H9 (cell line): Measurements from ENCODE around the gene SMARCA2. TPM values are rescaled to one million over a fixed set of nuclear protein-coding genes. Genes with fewer than 3 reads are reported as not detected.

Experiments used
- DNase-seq: peaks from one replicate; pipeline ENCODE4 v3.0.0-alpha.2; 2017
- H2AFZ ChIP-seq: one replicate; pipeline ENCODE4 v1.6.1; 2013; ENCODE audit warnings: mild to moderate bottlenecking, low read length, control low read depth, moderate library complexity
- H2AK5ac ChIP-seq: 2 replicates; pipeline ENCODE4 v1.6.1; 2013; ENCODE audit warnings: low read length, control low read depth, mixed read lengths; ENCODE audit not compliant: insufficient read length
- H2BK120ac ChIP-seq: one replicate; pipeline ENCODE4 v1.6.1; 2013; ENCODE audit warnings: low read depth, mild to moderate bottlenecking, low read length, control low read depth, inconsistent platforms; ENCODE audit not compliant: poor library complexity, severe bottlenecking
- H2BK12ac ChIP-seq: 2 replicates; pipeline ENCODE4 v1.6.1; 2013; ENCODE audit warnings: low read length, control low read depth, mixed read lengths, low read depth; ENCODE audit not compliant: insufficient read length
- H2BK15ac ChIP-seq: 2 replicates; pipeline ENCODE4 v1.6.1; 2013; ENCODE audit warnings: low read depth, low read length, control low read depth
- H2BK20ac ChIP-seq: one replicate; pipeline ENCODE4 v1.6.1; 2013; ENCODE audit warnings: low read depth, mild to moderate bottlenecking, low read length, control low read depth, inconsistent platforms; ENCODE audit not compliant: poor library complexity, severe bottlenecking
- H2BK5ac ChIP-seq: 2 replicates; pipeline ENCODE4 v1.6.1; 2013; ENCODE audit warnings: low read length, control low read depth, mixed read lengths; ENCODE audit not compliant: insufficient read length
- H3K14ac ChIP-seq: 2 replicates; pipeline ENCODE4 v1.6.1; 2013; ENCODE audit warnings: low read length, control low read depth; ENCODE audit not compliant: insufficient read depth
- H3K18ac ChIP-seq: 2 replicates; pipeline ENCODE4 v1.6.1; 2013; ENCODE audit warnings: low read depth, mild to moderate bottlenecking, mixed read lengths, low read length, control low read depth; ENCODE audit not compliant: insufficient read length
- H3K23ac ChIP-seq: 2 replicates; pipeline ENCODE4 v1.6.1; 2013; ENCODE audit warnings: low read length, control low read depth, mixed read lengths, low read depth; ENCODE audit not compliant: insufficient read length
- H3K23me2 ChIP-seq: 2 replicates; pipeline ENCODE4 v1.6.1; 2013; ENCODE audit warnings: low read depth, mild to moderate bottlenecking, mixed read lengths, low read length, control low read depth; ENCODE audit not compliant: insufficient read length, poor library complexity, severe bottlenecking
- H3K27ac ChIP-seq: 2 replicates; pipeline ENCODE4 v1.5.1; 2013; ENCODE audit warnings: low read length, control low read depth, mixed read lengths, low read depth; ENCODE audit not compliant: insufficient read length
- H3K27me3 ChIP-seq: 2 replicates; pipeline ENCODE4 v1.6.1; 2013; ENCODE audit warnings: low read length, control low read depth, inconsistent platforms; ENCODE audit not compliant: insufficient read depth
- H3K4ac ChIP-seq: 2 replicates; pipeline ENCODE4 v1.6.1; 2013; ENCODE audit warnings: low read depth, mild to moderate bottlenecking, control low read depth, inconsistent platforms, low read length, moderate library complexity
- H3K4me1 ChIP-seq: 2 replicates; pipeline ENCODE4 v1.6.1; 2013; ENCODE audit warnings: low read length, control low read depth, inconsistent platforms; ENCODE audit not compliant: insufficient read depth
- H3K4me2 ChIP-seq: 2 replicates; pipeline ENCODE4 v1.6.1; 2013; ENCODE audit warnings: low read length, control low read depth, mixed read lengths; ENCODE audit not compliant: insufficient read length, insufficient read depth
- H3K56ac ChIP-seq: 2 replicates; pipeline ENCODE4 v1.6.1; 2013; ENCODE audit warnings: low read depth, mild to moderate bottlenecking, mixed read lengths, low read length, control low read depth; ENCODE audit not compliant: insufficient read length
- H3K79me1 ChIP-seq: 2 replicates; pipeline ENCODE4 v1.6.1; 2013; ENCODE audit warnings: low read depth, mild to moderate bottlenecking, moderate library complexity, low read length, control low read depth, inconsistent platforms; ENCODE audit not compliant: insufficient read depth, poor library complexity, severe bottlenecking
- H3K79me2 ChIP-seq: 2 replicates; pipeline ENCODE4 v1.6.1; 2013; ENCODE audit warnings: low read length, control low read depth, inconsistent platforms; ENCODE audit not compliant: insufficient read depth
- H3K9ac ChIP-seq: 2 replicates; pipeline ENCODE4 v1.6.1; 2013; ENCODE audit warnings: low read length, control low read depth, mixed read lengths; ENCODE audit not compliant: insufficient read length; ENCODE audit errors: extremely low read depth
- H3K9me3 ChIP-seq: one replicate; pipeline ENCODE4 v1.6.1; 2013; ENCODE audit warnings: low read depth, low read length, inconsistent platforms; ENCODE audit not compliant: control insufficient read depth
- H3T11ph ChIP-seq: one replicate; pipeline ENCODE4 v1.6.1; 2013; ENCODE audit warnings: mild to moderate bottlenecking, low read length, control low read depth, inconsistent platforms
- H4K20me1 ChIP-seq: one replicate; pipeline ENCODE4 v1.6.1; 2013; ENCODE audit not compliant: control insufficient read depth, insufficient read length, insufficient read depth
- H4K5ac ChIP-seq: 2 replicates; pipeline ENCODE4 v1.6.1; 2013; ENCODE audit warnings: low read depth, mild to moderate bottlenecking, mixed read lengths, low read length, control low read depth; ENCODE audit not compliant: insufficient read length
- H4K8ac ChIP-seq: replicated peaks from 2 replicates; pipeline ENCODE4 v1.6.1; 2013; ENCODE audit warnings: low read length, control low read depth, mixed read lengths, low read depth; ENCODE audit not compliant: insufficient read length
- H4K91ac ChIP-seq: 2 replicates; pipeline ENCODE4 v1.6.1; 2013; ENCODE audit warnings: low read depth, mild to moderate bottlenecking, moderate library complexity, mixed read lengths, low read length, control low read depth; ENCODE audit not compliant: insufficient read length
- H3K27ac Mint-ChIP-seq, 3 experiments: 2 replicates in 2 of 3; 3 replicates in 1 of 3; pipeline ENCODE4 v1.8.0; 2020 to 2021; ENCODE audit warnings: mixed read lengths in 3 of 3, mild to moderate bottlenecking in 1 of 3, moderate library complexity in 1 of 3
- H3K27me3 Mint-ChIP-seq: 2 replicates; pipeline ENCODE4 v1.8.0; 2021; ENCODE audit warnings: low read depth, mild to moderate bottlenecking, moderate library complexity, mixed read lengths
- H3K36me3 Mint-ChIP-seq, 3 experiments: 2 replicates in 2 of 3; 3 replicates in 1 of 3; pipeline ENCODE4 v1.8.0; 2020 to 2021; ENCODE audit warnings: low read depth in 3 of 3, mixed read lengths in 3 of 3; ENCODE audit not compliant: insufficient read depth in 1 of 3
- H3K4me1 Mint-ChIP-seq, 2 experiments: 2 replicates each; pipeline ENCODE4 v1.8.0; 2020; ENCODE audit warnings: mixed read lengths in 2 of 2
- H3K4me3 Mint-ChIP-seq, 2 experiments: 2 replicates in 1 of 2; 3 replicates in 1 of 2; pipeline ENCODE4 v1.8.0; 2020 to 2021; ENCODE audit warnings: mild to moderate bottlenecking in 2 of 2, mixed read lengths in 2 of 2, moderate library complexity in 1 of 2
- H3K9me3 Mint-ChIP-seq, 2 experiments: 2 replicates in 1 of 2; 3 replicates in 1 of 2; pipeline ENCODE4 v1.8.0; 2020; ENCODE audit warnings: mild to moderate bottlenecking in 2 of 2, mixed read lengths in 2 of 2, moderate library complexity in 1 of 2
- CTCF ChIP-seq: fragments of 200-600 bp; sonication (generic); conservative IDR thresholded peaks from 3 replicates; pipeline ENCODE4 v1.8.0; 2021; ENCODE audit warnings: antibody characterized with exemption, mild to moderate bottlenecking
- WGBS: extraction: QIAGEN DNeasy Blood & Tissue Kit; methylation state at CpG from one replicate; pipeline ENCODE4 v1.1.7; 2013; ENCODE audit warnings: missing lambda C conversion rate, low lambda C conversion rate, mixed read lengths; ENCODE audit not compliant: insufficient read length; ENCODE audit errors: extremely low coverage; 5-methylcytosine and 5-hydroxymethylcytosine counted together
- total RNA-seq: library from RNA; stranded (reverse); gene quantifications from 2 replicates; pipeline ENCODE4 v1.2.1, GENCODE V29; 2021

The SMARCA2 gene
- total RNA-seq, 1 experiment from 2014 or later: 15.3 TPM

- H4K20me1 ChIP-seq: no peaks in the 10 kb centered on the region
- Mint-ChIP-seq H3K27ac (peak overlapping the region; percentile 23 to 85 (median 46); a peak in 6 of 7 replicates), H3K36me3 (peaks cover 0 to 5% (median 4%) of the 10 kb centered on the region in 3 experiments; a peak in 3 of 7 replicates), H3K4me1 (peaks cover 43 to 49% of the 10 kb centered on the region in 2 experiments), H3K27me3 (no peaks in the 10 kb centered on the region; the same call in 1 of the 2 replicates), H3K9me3 (no peaks in the 10 kb centered on the region), H3K4me3 (no peak overlapping the region)
- H3K4me1 ChIP-seq: peaks cover 7% of the 10 kb centered on the region; the same call in 1 of the 2 replicates
- H3K27ac ChIP-seq: no peak overlapping the region
- H2BK12ac ChIP-seq: no peak overlapping the region
- no peak overlapping the region for H3K23ac ChIP-seq
- DNase-seq: no peak
- H2AK5ac ChIP-seq: no peak overlapping the region
- H3K56ac ChIP-seq: no peak overlapping the region
- WGBS: no CpG with 5 or more reads among the region's 3 CpGs
- no peak overlapping the region for H4K8ac ChIP-seq
- no peak overlapping the region for H3K9ac ChIP-seq
- no peaks in the 10 kb centered on the region for H3K27me3 ChIP-seq
- no peak overlapping the region for H3K4ac ChIP-seq
- no peak overlapping the region for H3K18ac ChIP-seq
- no peak overlapping the region for H4K91ac ChIP-seq
- H3T11ph ChIP-seq: no peak overlapping the region
- no peak overlapping the region for H3K4me2 ChIP-seq
- peaks cover 2% of the 10 kb centered on the region for H3K23me2 ChIP-seq
- no peak overlapping the region for H2BK15ac ChIP-seq
- H2BK120ac ChIP-seq: no peak overlapping the region
- no peak overlapping the region for H2BK5ac ChIP-seq
- H2BK20ac ChIP-seq: no peak overlapping the region
- no peak overlapping the region for H4K5ac ChIP-seq
- H3K79me2 ChIP-seq: no peaks in the 10 kb centered on the region
- no peaks in the 10 kb centered on the region for H3K9me3 ChIP-seq
- no peak overlapping the region for H3K14ac ChIP-seq
- H3K79me1 ChIP-seq: no peaks in the 10 kb centered on the region
- H2AFZ ChIP-seq: no peak overlapping the region
- TF ChIP-seq CTCF: no peak
Measured at GRCh38 chr9:2179567-2179966, 164.4 kb downstream of the SMARCA2 start.
